Measurements from ENCODE around the gene TOM1. TPM values are rescaled to one million over a fixed set of nuclear protein-coding genes. Genes with fewer than 3 reads are reported as not detected.

The TOM1 gene
- total RNA-seq, 1 donor from 2014 or later, result 29.6 TPM

- Histone ChIP-seq H3K9ac (ENCODE audit: low read length) (no peak overlapping the region), H2AFZ (ENCODE audit: low read depth, low read length) (no peak overlapping the region), H3K27ac (ENCODE audit: low read depth, low read length) (no peak overlapping the region), H3K4me3 (ENCODE audit: insufficient read depth, low read depth, low read length) (no peak overlapping the region), H3K79me2 (ENCODE audit: insufficient read depth, low read length) (no peaks in the 10 kb centered on the region), H3K9me3 (ENCODE audit: insufficient read depth, low read depth, low read length) (no peaks in the 10 kb centered on the region), H3K4me1 (ENCODE audit: insufficient read depth, low read length) (peaks cover 19% of the 10 kb centered on the region), H3K4me2 (ENCODE audit: low read length) (no peak overlapping the region), H3K36me3 (ENCODE audit: insufficient read depth, low read length) (no peaks in the 10 kb centered on the region), H3K27me3 (ENCODE audit: insufficient read depth, low read length) (no peaks in the 10 kb centered on the region), H4K20me1 (ENCODE audit: insufficient read depth, low read length) (no peaks in the 10 kb centered on the region)
- TF ChIP-seq EZH2 (IDR thresholded peaks at IDR 0.05; ENCODE audit: insufficient read depth, low read length), result no peak
- TF ChIP-seq, protein P1, sequence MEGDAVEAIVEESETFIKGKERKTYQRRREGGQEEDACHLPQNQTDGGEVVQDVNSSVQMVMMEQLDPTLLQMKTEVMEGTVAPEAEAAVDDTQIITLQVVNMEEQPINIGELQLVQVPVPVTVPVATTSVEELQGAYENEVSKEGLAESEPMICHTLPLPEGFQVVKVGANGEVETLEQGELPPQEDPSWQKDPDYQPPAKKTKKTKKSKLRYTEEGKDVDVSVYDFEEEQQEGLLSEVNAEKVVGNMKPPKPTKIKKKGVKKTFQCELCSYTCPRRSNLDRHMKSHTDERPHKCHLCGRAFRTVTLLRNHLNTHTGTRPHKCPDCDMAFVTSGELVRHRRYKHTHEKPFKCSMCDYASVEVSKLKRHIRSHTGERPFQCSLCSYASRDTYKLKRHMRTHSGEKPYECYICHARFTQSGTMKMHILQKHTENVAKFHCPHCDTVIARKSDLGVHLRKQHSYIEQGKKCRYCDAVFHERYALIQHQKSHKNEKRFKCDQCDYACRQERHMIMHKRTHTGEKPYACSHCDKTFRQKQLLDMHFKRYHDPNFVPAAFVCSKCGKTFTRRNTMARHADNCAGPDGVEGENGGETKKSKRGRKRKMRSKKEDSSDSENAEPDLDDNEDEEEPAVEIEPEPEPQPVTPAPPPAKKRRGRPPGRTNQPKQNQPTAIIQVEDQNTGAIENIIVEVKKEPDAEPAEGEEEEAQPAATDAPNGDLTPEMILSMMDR (IDR thresholded peaks at IDR 0.05; ENCODE audit: insufficient read depth, low read depth, low read length), result no peak
- H3K4me3 Mint-ChIP-seq (ENCODE audit: unreplicated experiment), result no peak overlapping the region
- FAIRE-seq, result no peak
- no peaks in the 10 kb centered on the region for H3K9me3 Mint-ChIP-seq (ENCODE audit: unreplicated experiment)
- no peaks in the 10 kb centered on the region for H3K27me3 Mint-ChIP-seq (ENCODE audit: low read depth, unreplicated experiment)
- no peaks in the 10 kb centered on the region for H3K36me3 Mint-ChIP-seq (ENCODE audit: low read depth, unreplicated experiment)
- no peak for DNase-seq (ENCODE audit: low read depth)
- H3K4me1 Mint-ChIP-seq (ENCODE audit: low read depth, unreplicated experiment), result peaks cover 17% of the 10 kb centered on the region
- no peak overlapping the region for H3K27ac Mint-ChIP-seq (ENCODE audit: unreplicated experiment)
Measured at GRCh38 chr22:35373781-35374180, 74.1 kb downstream of the TOM1 start.

DNA sequence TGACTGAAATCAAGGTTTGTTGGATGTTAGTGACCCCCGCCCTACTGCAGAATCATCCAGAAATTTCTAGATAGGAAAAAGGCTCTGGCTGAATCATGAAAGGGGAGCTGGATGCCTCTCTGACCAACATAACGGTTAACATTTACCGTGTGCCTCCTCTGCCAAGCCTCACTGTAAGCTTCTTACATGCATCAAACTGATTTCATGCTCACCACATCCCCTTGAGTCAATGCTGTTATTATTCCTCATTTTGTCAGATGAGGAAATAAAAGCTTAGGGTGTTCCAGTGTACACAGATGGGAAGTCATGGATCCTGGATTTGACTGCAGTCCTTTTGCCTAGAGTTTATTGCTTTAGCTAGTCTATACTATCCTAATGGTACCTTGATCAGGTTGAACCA, 75.3 kb downstream of the TOM1 start:
- Histone ChIP-seq H2AFZ (ENCODE audit: low read depth, low read length) (peak overlapping the region; percentile 12), H3K4me2 (ENCODE audit: low read length) (no peak overlapping the region), H3K27me3 (ENCODE audit: insufficient read depth, low read length) (no peaks in the 10 kb centered on the region), H3K9me3 (ENCODE audit: insufficient read depth, low read depth, low read length) (no peaks in the 10 kb centered on the region), H3K36me3 (ENCODE audit: insufficient read depth, low read length) (no peaks in the 10 kb centered on the region), H3K27ac (ENCODE audit: low read depth, low read length) (no peak overlapping the region), H4K20me1 (ENCODE audit: insufficient read depth, low read length) (no peaks in the 10 kb centered on the region), H3K4me1 (ENCODE audit: insufficient read depth, low read length) (peaks cover 19% of the 10 kb centered on the region), H3K9ac (ENCODE audit: low read length) (no peak overlapping the region), H3K4me3 (ENCODE audit: insufficient read depth, low read depth, low read length) (no peak overlapping the region), H3K79me2 (ENCODE audit: insufficient read depth, low read length) (no peaks in the 10 kb centered on the region)
- TF ChIP-seq EZH2 (IDR thresholded peaks at IDR 0.05; ENCODE audit: insufficient read depth, low read length), result no peak
- TF ChIP-seq, protein P1 (IDR thresholded peaks at IDR 0.05; ENCODE audit: insufficient read depth, low read depth, low read length), result no peak
- no peak overlapping the region for H3K27ac Mint-ChIP-seq (ENCODE audit: unreplicated experiment)
- H3K9me3 Mint-ChIP-seq (ENCODE audit: unreplicated experiment), result no peaks in the 10 kb centered on the region
- H3K4me1 Mint-ChIP-seq (ENCODE audit: low read depth, unreplicated experiment), result peaks cover 19% of the 10 kb centered on the region
- H3K4me3 Mint-ChIP-seq (ENCODE audit: unreplicated experiment), result no peak overlapping the region
- FAIRE-seq (no peak), DNase-seq (ENCODE audit: low read depth) (peak; percentile 83)
- no peaks in the 10 kb centered on the region for H3K27me3 Mint-ChIP-seq (ENCODE audit: low read depth, unreplicated experiment)
- H3K36me3 Mint-ChIP-seq (ENCODE audit: low read depth, unreplicated experiment), result no peaks in the 10 kb centered on the region

DNA sequence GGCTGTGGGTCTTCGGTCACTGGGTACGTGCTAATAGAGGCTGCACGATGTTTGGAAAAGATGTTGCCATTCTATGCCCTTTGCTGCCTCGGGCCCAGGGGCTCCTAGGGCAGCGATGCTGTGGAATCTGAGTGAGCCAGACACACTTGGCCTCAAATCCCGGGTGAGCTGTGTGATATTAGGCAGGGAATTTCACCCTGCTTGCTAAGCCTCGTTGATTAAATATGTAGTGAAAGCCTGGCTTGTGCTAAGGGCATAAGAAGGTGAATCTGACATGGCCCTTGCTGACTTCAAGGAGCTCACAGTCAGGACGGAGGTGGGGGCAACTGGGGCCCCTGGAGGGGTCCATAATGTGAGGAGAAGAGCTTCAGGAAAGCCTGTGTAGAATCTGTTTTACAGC, 75.8 kb downstream of the TOM1 start:
- peaks cover 19% of the 10 kb centered on the region for H3K4me1 Mint-ChIP-seq (ENCODE audit: low read depth, unreplicated experiment)

More for the DNA sequence above, 75.8 kb downstream of the TOM1 start:
- Histone ChIP-seq H3K4me1 (ENCODE audit: insufficient read depth, low read length) (peaks cover 22% of the 10 kb centered on the region), H3K9me3 (ENCODE audit: insufficient read depth, low read depth, low read length) (no peaks in the 10 kb centered on the region), H3K9ac (ENCODE audit: low read length) (no peak overlapping the region), H3K27ac (ENCODE audit: low read depth, low read length) (no peak overlapping the region), H3K4me2 (ENCODE audit: low read length) (no peak overlapping the region), H3K4me3 (ENCODE audit: insufficient read depth, low read depth, low read length) (no peak overlapping the region), H3K36me3 (ENCODE audit: insufficient read depth, low read length) (no peaks in the 10 kb centered on the region), H4K20me1 (ENCODE audit: insufficient read depth, low read length) (no peaks in the 10 kb centered on the region), H3K27me3 (ENCODE audit: insufficient read depth, low read length) (no peaks in the 10 kb centered on the region), H2AFZ (ENCODE audit: low read depth, low read length) (no peak overlapping the region), H3K79me2 (ENCODE audit: insufficient read depth, low read length) (no peaks in the 10 kb centered on the region)
- no peaks in the 10 kb centered on the region for H3K36me3 Mint-ChIP-seq (ENCODE audit: low read depth, unreplicated experiment)
- no peak for DNase-seq (ENCODE audit: low read depth)
- no peaks in the 10 kb centered on the region for H3K27me3 Mint-ChIP-seq (ENCODE audit: low read depth, unreplicated experiment)
- TF ChIP-seq EZH2 (IDR thresholded peaks at IDR 0.05; ENCODE audit: insufficient read depth, low read length), result no peak
- TF ChIP-seq, protein P1 (IDR thresholded peaks at IDR 0.05; ENCODE audit: insufficient read depth, low read depth, low read length), result no peak
- no peaks in the 10 kb centered on the region for H3K9me3 Mint-ChIP-seq (ENCODE audit: unreplicated experiment)
- no peak overlapping the region for H3K4me3 Mint-ChIP-seq (ENCODE audit: unreplicated experiment)
- H3K27ac Mint-ChIP-seq (ENCODE audit: unreplicated experiment), result no peak overlapping the region
- FAIRE-seq, result no peak
